Activated CD4-positive, alpha-beta T cell treated with anti-CD3 and anti-CD28 coated beads, Interleukin-2, amount 50 U/mL, for 1 hour (primary cell): ENCODE measurements around the gene OR2J2.
"Not testable (repeated sequence)": the region's sequence is repeated elsewhere in the genome, so short reads cannot be mapped to it uniquely, and the experiment has no call there.

ENCODE experiments used
- DNase-seq: peaks from one replicate; pipeline ENCODE4 v3.0.0-alpha.2; 2020

The OR2J2 gene

DNA sequence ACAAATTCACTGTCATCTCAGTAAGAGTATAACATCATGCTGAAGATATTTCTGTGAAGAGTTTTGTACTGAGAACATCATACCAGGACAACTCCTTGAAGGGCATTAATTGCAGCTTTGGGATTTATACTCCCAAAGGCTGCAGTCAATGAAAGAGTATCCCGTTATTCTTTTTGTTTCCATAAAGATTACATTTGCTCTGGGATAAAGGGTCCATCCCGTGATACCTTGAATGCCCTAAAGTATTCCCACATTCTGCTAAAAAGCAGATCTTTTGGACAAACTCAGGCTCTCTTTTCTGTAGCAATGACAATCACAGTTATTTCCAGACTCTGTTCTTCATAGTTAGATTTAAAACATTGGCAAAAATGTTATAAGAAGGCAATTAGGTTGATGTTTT, at the start of gene OR2J2:
OR2J2 (plus strand) TSS at position 301 of the 400 bp plus-strand sequence. CDS start 2,729 bp downstream, outside the sequence.
- not testable (repeated sequence) for DNase-seq

DNA sequence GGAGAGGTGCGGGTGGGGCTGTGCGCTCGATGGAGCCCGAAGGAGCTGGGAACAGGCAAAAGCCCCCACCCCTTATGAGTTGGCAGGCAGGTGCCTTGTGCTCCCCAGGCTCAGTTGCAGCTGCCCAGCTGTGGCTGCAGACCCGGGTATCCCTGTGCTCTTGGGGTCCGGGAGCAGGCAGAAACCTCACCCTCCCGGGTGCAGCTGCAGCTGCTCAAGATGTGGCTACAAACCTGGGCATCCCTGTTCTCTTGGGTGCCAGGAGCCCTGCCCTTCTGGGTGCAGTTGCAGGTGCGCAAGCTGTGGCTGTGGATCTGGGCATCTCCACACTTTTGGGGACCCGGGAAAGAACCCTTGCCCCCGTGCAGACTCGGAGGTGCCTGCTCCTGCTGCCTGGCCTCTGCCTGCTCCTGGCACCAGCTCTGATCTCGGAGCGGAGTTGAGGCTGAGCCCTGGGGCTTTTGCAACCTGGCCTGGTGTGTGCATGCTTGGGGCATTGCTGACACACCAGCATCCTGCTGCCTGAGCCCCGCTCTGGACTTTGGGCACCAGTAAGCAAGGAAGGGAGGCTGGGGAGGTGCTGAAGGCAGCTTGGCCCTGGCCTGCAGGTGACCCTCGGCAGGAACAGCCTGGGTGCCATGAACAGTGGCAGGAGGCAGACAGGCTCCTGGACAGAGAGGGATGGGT, 41.2 kb upstream of the OR2J2 start:
- DNase-seq, result no peak

DNA sequence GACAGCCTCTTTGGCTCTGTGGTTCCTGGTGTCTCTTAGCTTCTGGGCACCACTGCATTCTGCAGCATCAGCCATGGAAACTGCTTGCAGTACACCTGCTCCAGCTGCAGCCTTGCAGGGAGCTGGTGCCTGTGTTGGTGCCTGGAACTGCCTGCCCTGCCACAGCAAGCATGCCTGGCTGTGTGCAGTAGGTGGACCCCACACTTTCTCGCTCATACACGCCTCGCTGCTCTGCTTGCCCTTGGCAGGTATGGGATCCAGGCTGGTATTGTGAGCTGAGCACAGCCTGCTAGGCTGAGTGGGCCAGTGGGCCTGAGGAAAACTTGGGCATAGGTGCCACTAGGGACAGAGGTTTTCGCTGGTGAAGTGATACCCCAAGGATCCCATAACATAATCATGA, 40.1 kb upstream of the OR2J2 start:
- no peak for DNase-seq

DNA sequence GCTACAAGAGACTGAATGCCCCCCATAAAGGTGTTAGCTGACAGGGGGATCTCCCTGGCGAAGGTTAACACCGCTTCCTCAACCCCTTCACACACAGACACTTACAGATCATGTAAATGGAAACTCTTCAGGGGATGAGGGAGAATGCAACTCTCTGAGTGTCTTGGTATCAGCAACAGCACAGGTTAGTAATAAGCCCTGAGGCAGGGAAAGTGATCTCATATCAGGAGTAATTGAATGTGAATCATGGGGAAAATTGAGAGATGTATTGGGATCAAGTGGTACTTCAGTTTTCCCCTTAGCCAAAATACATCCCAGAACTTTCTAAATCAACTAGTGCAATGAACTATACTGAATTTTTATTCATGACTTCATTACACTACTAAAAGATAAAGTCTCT, 39.0 kb upstream of the OR2J2 start:
- no peak for DNase-seq

DNA sequence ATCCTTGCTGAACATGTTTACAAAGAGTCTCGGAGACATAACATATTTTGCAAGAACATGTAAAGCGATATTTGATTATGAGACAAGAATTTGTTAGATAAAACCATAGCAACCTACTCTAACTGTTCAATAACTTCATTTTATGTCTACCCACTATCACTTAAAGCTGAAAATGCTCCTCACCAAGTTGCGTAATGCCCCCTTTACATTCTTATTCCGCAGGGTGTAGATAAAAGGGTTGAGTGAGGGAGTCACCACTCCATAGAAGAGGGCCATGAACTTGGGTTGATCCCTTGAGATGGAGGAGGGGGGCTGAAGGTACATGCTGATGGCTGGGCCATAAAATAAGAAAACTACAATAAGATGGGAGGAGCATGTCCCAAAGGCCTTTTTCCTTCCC, 33.0 kb upstream of the OR2J2 start:
- DNase-seq, result no peak

DNA sequence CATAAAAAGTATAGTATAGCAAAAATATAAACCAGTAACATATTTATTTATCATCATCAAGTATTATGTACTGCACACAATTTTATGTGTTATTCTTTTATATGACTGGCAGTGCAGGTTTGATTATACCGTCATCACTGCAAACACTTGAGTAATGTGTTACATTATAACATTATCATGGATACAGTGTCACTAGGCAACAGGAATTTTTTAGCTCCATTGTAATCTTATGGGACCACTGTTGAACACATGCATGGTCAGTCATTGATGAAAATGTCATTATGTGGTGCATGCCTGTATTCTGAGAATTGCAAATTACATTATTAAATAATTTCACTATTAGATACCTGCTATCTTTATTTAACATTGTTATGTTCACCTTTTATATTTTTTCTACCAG, 29.1 kb upstream of the OR2J2 start:
- DNase-seq, result no peak

DNA sequence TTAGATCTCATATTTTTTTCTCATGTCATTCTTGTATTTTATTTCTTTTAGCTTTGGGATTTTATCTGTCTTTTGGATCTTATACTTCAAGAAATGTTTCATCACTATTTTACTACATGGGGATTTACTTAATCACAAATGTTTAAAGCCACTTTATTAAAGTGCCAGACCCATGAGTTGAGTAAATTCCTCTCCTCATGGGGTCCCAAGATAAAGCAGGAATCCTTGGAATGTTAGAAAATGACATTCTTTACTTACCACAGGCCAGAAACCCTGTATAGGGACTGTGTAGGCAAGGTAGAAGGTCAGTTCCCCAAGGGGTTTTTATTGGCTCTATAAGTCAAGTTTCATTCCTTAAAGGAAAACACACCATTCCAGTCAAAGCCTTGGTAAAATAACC, 28.4 kb upstream of the OR2J2 start:
- DNase-seq, result no peak

DNA sequence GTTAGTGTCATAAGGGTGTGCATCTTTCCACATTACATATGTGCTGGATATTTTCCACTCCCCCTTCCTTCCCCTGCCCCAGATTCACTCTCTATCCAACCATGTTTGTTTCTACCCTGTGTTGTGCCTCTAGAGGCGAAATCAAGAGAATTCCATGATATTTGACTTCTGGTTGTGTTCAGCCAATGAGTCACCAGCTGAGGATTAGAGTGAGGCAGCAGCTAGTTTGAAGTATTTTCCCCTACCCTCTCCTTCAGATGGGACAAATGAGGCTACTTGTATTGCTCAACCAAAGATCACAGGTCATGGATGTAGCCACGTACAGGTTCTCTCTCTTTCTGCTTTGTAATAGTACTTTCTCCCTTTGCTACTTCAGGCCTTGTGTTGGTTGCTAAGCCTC, 24.5 kb upstream of the OR2J2 start:
- DNase-seq, result no peak

DNA sequence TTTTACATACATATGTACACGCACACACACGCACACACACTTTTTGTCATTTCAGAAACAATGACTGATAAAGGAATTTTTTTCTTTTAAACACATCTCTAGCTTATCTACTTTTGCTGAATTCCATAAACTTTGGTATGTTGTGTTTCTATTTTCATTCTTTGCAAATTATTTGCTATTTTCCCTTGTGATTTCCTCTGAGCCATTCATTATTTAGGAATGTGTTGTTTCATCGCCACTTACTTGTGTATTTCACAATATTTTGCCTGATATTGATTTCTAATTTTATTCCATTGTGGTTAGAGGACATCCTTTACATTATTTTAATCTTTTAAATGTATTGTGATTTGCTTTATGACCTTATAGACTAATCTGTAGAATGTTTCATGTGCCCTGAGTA, 23.6 kb upstream of the OR2J2 start:
- no peak for DNase-seq

DNA sequence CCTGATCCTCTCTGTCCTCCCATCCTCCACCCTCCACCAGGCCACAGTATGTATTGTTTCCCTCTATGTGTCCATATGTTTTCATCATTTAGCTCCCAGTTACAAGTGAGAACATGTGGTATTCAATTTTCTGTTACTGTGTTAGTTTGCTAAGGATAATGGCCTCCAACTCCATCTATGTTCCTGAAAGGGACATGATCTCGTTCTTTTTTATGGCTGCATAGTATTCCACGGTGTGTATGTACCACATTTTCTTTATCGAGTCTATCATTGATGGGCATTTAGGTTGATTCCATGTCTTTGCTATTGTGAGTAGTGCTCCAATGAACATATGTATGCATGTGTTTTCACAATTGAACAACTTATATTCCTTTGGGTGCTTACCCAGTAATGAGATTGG, 21.3 kb upstream of the OR2J2 start:
- DNase-seq, result not testable (repeated sequence)

DNA sequence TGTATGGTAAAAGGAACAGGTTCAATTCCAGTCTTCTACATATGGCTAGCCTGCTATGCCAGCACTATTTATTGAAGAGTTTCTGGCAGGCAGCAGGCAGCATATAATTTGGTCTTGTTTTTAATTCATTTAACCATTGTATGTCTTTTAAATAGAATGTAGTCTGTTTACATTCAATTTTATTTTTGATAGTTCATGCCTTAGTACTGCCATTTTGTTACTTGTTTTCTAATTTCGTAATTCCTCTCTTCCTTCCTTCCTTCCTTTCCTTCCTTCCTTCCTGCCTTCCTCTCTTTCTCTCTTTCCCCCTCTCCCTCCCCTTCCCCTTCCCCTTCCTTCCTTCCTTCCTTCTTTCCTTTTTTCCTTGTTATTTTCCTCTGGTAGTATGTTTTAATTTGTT, 17.6 kb upstream of the OR2J2 start:
- no peak for DNase-seq

DNA sequence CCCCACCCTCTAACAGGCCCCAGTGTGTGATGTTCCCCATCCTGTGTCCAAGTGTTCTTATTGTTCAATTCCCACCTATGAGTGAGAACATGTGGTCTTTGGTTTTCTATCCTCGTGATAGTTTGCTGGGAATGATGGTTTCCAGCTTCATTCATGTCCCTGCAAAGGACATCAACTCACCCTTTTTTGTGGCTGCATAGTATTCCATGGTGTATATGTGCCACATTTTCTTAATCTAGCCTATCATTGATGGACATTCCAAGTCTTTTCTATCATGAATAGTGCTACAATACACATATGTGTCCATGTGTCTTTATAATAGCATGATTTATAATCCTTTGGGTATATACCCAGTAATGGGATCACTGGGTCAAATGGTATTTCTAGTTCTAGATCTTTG, 15.5 kb upstream of the OR2J2 start:
- not testable (repeated sequence) for DNase-seq

DNA sequence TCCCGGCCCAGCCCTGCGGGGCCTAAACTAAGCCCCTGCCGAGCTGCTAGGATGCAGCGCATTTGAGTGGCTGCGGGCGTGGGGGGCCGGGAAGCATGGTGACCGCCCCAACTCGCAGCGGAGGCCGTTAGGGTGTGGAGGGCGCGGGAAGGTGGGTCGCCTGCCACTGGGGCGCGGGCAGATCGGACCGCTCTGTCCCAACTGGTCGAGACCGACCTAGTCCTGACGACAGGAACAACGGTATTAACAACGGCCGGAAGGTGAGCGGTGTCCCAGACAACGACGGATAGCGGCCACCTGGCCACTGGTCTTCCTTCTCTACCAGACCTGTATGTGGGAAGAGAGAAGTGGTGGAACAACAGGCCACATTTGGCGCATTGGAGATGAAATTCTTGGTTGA, 10.8 kb upstream of the OR2J2 start:
- not testable (repeated sequence) for DNase-seq

DNA sequence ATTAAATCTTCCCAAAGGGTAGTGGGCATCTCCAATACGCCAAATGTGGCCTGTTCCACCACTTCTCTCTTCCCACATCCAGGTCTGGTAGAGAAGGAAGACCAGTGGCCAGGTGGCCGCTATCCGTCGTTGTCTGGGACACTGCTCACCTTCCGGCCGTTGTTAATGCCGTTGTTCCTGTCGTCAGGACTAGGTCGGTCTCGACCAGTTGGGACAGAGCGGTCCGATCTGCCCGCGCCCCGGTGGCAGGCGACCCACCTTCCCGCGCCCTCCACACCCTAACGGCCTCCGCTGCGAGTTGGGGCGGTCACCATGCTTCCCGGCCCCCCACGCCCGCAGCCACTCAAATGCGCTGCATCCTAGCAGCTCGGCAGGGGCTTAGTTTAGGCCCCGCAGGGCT, 5.1 kb upstream of the OR2J2 start:
- DNase-seq, result not testable (repeated sequence)

DNA sequence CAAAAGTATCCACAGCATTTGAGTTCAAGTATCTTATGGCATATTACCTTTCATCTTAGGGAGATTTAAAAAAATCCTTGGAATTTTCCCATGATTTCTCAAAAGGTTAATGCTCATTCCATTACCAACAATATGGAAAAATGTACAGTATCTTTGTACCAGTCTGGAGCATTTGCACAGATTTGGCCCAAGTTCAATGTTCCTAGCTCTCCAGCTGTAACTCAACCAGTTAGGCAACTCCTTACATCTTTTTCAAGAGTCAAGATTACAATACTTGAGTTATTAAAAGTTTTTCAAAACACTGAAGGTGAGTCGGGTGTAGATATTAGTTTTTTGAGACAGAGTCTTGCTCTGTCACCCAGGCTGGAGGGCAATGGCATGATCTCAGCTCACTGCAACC, 1.0 kb downstream of the OR2J2 start:
- no peak for DNase-seq

DNA sequence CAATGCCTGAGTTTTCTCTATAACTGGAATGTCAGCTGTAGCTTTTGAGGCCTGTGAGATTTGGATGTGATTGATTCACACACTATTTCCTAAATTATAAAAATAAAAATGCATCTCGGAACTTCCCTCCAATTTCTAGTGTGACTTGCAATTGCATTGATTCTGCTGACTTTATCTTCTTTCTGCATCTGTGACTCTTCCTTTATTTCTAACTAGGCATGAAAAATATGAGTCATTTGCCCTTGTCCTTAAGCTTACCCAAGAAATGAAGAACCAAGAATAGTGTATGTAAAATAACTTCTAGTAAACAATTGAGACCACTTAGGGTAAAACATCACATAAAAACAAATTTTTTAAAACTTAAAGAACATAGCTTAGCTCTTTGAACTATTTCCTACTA, 12.9 kb downstream of the OR2J2 start:
- no peak for DNase-seq

DNA sequence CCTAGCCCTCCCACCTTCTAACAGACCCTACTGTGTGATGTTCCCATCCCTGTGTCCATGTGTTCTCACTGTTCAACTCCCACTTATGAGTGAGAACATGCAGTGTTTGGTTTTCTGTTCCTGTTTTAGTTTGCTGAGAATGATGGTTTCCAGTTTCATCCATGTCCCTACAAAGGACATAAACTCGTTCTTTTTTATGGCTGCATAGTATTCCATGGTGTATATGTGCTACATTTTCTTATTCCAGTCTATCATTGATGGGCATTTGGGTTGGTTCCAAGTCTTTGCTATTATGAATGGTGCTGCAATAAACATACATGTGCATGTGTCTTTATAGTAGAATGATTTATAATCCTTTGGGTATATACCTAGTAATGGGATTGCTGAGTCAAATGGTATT, 18.0 kb downstream of the OR2J2 start:
- not testable (repeated sequence) for DNase-seq

DNA sequence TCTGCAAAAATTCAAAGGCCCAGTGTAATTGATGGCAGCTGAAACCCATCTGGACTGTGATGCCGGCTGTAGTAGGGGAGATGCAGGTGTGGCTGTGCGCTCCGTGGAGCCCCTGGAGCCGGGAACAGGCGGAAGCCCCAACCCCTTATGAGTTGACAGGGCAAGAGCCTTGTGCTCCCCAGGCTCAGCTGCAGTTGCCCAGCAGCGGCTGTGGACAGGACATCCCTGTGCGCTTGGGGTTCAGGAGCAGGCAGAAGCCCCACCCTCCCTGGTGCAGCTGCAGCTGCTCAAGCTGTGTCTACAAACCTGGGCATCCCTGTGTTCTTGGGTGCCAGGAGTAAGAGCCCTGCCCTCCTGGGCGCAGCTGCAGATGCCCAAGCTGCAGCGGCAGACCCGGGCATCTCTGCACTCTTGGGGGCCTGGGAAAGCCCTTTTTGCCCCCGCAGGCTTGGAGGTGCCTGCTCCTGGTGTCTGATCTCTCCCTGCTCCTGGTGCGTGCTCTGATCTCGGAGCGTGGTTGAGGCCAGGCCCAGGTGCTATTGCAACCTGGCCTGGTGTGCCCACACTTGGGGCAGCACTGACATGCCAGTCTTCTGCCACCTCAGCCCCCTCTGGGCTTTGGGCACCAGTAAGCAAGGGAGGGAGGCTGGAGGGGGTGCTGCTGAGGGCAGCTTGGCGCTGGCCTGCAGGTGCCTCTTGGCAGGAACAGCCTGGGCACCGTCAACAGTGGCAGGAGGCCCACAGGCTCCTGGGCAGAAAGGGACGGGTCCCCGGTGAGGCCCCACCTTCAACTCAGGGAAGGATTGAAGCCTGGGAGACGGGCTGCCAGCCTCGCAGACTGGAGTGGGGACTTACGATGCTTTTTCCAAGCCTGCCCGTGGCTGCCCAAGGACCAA, 30.3 kb downstream of the OR2J2 start:
- DNase-seq, result no peak

DNA sequence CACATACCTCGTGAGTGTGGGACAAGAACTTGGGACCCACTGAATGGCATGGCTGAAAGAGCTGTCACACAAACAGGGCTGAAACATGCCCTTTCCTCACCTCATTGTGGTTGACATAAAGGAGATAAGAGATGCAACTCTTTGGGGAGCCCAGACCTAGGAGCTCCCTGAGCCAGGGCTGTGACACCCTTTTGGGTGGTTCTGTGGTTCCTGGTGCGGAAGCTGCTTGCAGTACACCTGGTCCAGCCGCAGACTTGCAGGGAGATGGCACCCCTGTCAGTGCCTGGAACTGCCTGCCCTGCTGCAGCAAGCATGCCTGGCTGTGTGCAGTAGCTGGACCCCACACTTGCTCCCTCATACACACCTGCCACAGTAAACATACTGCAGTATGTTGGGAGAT, 31.3 kb downstream of the OR2J2 start:
- no peak for DNase-seq

DNA sequence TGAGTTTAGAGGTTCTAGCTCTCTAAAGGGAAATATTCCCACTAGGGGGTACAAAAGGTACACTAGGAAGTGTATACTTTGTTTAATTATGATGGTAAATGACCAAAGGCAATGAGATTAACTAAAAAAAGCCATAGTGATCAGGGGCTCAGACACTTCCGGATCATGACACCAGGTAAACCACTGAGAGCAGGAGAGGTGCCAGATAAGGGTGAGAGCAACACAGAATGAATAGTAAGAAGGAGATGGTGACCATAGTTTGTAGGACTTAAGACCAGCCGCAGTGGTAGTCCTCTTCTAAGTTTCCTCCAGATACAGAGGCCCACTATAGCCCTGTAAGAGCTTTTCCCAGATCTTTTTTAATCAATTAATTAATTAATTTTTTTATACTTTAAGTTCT, 40.8 kb downstream of the OR2J2 start:
- DNase-seq, result no peak

DNA sequence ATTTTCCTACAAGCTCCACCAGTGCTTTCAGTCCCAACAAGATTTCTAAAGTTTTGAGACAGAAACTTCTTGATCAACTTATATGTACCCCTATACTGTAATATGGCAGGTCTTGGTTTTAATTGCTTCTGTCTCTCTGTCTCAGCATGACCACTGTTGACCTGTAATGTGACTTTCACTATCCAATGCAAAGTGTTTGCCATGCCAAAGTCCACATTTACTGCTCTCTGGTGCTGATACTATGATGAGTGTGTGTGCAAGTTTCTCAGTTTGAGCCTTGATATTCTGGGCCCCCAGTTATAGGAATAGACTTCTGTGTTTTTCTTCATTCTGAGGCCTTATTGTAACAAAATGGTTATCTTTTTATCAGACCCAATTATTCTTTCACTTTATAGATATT, 45.8 kb downstream of the OR2J2 start:
- DNase-seq, result no peak

DNA sequence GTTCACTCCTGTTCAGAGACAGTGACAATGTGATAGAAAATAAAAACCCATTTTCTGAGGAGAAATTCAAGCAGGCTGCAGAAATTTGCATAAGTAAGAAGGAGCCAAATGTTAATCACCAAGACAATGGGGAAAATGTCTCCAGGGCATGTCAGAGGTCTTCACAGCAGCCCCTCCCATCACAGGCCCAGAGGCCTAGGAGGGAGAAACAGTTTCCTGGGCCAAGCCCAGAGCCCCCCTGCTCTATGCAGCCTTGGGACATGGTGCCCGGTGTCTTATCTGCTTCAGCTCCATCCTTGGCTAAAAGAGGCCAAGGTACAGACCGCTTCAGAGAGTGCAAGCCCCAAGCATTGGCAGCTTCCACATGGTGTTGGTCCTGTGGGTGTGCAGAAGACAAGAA, 46.5 kb downstream of the OR2J2 start:
- not testable (repeated sequence) for DNase-seq

DNA sequence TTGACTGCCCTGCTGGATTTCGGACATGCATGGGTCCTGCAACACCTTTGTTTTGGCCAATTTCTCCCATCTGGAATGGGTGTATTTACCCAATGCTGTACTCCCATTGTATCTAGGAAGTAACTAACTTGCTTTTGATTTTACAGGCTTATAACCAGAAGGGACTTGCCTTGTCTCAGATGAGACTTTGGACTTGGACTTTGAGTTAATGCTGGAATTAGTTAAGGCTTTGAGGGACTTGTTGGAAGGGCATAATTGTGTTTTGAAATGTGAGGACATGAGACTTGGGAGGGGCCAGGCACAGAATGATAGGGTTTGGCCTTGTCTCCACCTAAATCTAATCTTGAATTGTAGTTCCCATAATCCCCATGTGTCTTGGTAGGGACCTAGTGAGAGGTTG, 47.3 kb downstream of the OR2J2 start:
- not testable (repeated sequence) for DNase-seq
